Measurements from ENCODE around the gene OTOGL.
"Not testable (repeated sequence)": the region's sequence is repeated elsewhere in the genome, so short reads cannot be mapped to it uniquely, and the experiment has no call there.

Gene OTOGL

DNA sequence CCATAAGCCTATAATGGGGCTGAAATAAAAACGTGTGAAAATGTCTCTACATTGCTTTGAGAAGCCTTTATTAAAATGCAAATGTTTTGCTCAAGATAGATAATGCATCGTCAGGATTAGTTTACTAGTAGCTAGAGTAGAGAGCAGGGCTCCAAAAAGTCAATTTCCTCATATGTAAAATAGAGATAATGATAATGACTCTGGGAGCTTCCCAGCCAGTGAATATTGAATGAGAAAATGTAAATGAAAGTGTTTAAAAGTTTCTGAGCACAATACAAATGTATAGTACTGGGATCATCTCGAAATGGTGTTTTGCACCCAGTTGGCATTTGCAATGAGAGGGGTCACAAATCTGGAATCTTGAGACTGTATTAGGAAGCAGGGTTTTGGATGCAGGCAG lies 135.3 kb downstream of the OTOGL start:
- DNase-seq: no peak

DNA sequence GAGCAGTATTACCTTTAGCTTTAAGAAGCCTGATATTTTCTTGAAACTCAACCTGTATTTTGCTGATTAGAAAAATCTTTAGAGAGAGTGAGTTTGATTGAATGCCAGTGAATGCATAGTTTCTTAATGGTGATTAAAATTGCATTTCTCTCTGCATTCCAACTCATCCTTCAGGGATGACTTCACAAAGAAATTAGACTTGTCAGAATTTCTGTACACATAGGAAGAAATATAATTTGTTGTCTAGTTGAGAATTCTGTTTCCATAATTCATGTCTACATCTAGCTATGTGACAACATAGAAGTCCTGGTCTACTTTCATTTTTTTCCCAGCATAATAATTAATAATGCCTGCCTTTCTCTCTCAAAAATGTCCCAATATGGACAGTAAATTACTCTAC lies 136.6 kb downstream of the OTOGL start:
- no peak for DNase-seq

DNA sequence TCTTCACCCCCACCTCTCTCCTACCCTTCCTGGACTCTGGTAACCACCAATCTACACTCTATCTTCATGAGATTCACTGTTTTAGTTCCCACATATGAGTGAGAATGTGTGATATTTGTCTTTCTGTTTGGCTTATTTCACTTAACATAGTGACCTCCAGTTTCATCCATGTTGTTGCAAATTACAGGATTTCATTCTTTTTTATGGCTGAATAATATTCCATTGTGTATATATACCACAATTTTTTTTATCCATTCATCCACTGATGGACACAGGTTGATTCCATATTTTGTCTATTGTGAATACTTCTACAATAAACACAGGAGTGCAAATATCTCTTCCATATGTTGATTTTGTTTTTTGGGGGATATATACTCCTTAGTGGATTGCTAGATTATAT lies 140.5 kb downstream of the OTOGL start:
- no peak for DNase-seq

DNA sequence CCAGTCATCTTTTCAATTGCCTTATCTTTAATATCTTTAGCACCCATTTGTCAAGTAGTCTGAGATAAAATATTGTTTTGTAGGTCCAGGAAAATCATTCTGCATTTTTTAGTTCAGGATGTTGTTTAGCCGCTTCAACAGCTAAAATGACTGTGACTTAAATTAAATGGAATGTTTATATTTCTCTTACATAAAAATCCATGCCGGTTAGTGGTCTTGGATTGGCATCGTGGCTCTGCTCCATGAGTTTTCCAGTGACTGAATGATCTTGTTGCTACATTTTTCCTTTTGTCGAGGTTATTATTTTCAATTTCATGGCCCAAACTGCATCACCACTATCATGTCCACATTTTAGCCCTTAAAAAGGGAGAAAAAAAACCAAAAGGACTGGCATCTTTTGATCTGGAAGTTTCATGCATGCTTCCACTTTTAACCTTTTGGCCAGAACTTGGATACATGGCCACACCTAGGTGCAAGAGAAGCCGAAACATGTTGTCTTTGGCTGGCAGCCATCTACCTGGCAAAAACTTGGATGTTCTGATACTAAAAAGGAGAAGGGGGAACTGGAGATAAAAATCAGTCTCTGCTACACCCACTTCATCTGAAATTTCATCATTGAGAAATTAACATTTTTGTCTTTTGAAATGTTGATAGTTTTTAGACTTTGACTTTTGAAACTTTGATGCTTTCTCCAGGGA lies 142.4 kb downstream of the OTOGL start:
- no peak for DNase-seq

DNA sequence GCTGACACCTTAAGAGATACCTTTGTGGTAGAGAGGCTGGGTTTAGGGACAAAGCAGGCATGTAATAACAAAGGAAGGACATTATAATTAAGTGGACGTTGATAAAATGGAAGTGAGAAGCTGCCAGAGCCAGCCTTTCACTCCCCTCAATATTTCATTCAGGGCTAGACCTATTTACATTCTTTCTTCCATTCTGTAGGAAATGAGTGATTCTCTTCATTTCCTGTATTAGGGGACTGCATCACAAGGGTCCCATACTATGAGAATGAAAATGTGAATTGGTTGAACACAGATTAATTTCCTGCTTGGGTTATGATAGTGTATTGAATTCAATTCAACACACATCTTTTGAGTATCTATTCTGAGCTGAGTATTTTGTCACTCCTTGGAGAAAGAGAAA lies 143.0 kb downstream of the OTOGL start:
- no peak for DNase-seq

DNA sequence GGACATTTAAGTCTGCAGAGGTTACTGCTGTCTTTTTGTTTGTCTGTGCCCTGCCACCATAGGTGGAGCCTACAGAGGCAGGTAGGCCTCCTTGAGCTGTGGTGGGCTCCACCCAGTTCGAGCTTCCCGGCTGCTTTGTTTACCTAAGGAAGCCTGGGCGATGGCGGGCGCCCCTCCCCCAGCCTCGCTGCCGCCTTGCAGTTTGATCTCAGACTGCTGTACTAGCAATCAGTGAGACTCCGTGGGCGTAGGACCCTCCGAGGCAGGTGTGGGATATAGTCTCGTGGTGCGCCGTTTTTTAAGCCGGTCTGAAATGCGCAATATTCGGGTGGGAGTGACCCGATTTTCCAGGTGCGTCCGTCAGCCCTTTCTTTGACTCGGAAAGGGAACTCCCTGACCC lies 150.2 kb downstream of the OTOGL start:
- not testable (repeated sequence) for DNase-seq

DNA sequence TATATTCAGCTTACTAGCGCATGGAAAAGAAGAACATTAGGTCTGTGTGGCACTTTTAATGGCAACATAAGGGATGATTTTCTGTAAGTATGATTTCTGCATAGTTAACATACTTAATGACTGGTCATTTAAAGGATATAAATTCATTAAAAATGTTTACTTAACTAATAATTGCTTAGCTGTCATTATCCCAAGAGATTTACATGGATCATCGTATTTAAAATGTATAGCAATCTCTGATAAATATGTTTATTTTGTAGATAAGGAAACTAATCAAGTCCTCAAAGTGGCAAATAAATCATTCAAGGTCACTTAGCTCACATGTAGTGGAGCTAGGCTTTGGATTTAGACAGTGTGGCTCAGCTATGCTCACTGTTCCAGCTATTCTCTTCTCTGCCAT lies 158.6 kb downstream of the OTOGL start:
- no peak for DNase-seq

DNA sequence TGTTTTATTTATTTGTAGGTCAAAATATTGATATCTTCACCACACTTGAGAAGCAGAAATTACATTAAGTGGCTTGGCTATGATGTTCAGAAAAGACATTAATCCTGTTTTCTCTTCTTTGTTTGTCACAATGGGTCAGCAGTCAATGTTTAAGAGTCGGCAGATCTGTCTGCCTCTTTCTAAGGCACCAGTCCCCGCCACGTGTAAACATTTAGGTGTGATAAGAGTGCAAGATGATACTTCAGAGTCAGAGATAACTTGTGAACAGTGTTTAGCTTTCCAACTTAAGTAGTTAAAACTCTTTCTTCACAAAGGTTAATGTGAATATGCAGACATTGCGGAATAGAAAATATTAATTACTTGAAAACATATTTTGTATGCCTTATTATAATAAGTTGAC lies 160.9 kb downstream of the OTOGL start:
- no peak for DNase-seq

DNA sequence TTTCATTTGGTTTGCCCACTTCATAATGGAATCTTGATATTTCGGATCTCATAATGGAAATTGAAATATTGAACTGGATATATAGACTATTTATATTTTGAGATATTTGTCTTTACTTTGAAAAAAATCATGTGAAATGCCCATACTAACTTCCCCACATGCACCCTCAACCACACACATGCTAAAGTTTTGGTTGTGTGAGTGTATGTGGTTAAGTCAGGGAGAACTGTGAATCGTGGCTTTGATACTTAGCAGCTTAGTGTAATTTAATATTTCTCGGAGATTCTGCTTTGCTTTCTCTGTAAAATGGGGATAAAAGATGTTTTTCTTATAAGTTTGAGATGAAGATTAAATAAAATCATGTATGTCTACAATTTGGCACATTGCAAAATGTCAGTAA lies 162.1 kb downstream of the OTOGL start:
- DNase-seq: no peak

DNA sequence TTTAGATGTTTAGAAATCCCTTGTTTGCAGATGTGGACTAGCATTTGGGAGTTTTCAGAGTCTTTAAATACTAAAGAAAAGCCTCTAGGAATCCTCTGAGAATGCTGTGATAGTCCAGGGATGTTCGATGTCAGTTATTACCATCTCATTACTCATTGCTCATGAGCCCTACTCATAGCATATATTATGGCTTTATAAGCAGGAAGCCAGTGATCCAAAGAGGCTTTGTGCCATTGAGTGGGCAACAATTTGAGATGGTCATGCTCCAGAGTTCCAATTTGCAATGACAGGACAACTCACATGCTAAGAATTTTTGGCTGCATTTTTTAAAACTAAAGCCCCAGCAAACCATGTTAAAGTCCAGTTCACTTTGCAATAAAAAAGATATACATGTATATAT lies 163.0 kb downstream of the OTOGL start:
- no peak for DNase-seq

DNA sequence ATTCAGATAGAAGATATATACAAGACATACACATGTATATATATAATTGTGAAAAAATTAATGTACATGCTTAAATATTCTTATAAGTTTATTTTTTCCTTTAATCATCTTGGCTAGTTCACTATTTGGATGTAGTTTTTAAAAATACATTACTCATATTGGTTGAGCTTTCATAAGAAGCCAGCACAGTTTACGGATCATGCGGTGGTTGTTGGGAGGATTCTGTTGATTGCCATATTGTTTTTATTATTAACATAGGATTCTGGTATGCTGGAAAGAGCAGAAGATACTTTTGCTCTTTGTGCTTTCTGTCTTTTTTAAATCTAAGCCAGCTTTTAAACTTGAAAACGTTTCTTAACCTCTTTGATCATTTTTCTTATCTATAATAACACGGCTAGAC lies 163.4 kb downstream of the OTOGL start:
- no peak for DNase-seq

DNA sequence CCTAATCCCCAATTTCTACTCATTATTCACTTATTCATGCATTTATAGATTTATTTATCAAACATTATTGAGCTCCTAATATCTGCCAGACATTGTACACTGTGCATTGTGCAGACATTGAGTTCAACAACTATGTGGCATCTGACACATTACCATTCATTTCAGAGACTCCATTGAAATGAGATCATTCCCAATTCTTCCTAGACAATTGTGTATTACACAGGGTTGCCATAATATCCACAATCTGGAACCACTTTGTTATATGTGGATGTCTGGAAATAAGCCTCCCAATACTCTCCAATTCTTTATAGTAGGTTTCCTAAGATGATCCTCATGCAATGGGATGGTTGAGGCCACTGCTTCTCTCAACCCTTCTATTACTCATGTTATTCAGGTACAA lies 165.0 kb downstream of the OTOGL start:
- no peak for DNase-seq

DNA sequence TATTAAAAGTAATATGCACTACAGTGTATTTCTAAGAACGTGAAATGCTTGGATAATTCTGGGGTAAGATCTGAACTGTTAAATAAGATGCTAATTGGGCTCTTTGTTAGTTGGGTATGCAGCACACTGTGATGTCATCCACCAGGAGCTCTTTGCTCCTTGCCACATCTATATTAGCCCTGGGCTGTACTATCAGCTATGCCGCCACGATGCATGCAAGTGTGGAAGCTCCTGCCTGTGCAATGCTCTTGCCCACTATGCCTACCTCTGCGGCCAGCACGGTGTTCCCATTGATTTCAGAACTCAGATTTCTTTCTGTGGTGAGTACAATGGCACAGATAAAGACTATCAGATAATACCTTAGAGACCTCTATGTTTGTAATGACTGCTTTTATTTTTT lies 165.6 kb downstream of the OTOGL start:
- DNase-seq: no peak

DNA sequence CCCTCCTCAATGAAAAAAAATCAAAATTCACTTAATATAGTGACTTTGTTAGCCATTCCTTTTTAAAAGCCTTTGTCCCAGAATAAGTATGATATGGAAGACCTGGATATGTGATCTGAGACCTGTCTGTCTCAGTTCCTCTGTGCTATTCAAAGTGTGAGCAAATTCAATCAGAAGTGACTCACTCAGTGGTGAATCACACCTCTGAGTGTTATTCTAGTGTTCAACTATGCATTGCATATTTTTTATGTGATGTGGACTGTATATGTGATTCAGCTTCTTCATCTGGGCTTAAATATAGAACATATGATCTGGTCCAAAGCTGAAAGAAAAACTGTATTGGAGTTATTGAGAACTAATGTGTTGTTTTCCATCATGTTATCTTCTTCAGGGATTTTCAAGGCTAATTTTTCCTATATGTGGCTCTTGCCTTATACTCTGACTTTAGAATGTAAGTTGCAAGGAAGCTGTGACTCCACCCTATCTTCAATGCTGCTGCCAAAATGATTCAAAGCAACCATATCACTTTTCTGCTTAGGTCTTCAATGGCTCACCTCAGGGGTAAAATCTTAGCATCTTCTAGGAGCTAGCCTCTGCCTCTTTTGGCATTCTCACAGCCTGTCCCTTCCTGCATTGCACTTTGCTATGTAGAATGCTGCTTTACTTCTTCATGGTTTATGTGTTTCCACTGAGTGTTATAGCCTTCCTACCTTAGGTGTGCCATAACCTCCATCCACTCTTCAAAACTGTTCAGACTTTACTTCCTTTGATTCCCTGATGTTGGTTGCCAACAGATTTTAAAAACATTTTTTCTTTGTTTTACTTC lies 169.8 kb downstream of the OTOGL start:
- no peak for DNase-seq

DNA sequence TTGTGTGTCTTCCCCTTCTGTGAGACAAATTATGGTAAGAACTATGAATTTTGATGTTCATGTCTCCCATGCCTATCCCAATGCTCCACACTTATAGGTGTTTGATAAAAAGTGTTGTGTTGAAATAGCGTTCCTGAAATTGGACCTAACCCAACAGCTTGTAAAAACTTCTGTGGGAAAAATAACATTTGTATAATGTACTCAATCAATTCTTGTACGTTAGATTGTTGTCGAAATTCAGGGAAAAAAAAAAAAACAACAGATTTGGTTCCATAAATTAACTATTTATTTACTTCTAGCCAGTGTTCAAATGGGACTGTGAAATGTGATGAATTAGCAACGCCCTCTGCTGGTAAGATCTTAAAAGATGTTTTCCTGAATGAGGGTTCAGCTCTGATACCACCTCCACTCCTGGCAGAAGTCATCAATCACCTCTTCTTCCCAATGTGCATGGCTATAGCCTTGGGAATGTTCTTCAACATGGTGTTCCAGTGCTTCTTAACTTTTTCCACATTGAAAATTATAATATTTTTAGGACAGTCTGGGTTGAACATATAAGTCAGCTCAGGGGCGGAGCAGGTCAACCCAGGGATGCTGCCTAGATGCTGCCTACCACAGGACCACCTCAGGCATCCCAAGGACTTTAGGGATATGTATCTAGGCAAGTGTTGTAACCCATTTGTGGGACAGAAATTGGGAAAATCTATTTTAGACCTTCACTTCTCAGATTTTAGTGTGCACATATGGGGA lies 170.6 kb downstream of the OTOGL start:
- peak in 1 of 2 experiments; percentile 4 for DNase-seq

DNA sequence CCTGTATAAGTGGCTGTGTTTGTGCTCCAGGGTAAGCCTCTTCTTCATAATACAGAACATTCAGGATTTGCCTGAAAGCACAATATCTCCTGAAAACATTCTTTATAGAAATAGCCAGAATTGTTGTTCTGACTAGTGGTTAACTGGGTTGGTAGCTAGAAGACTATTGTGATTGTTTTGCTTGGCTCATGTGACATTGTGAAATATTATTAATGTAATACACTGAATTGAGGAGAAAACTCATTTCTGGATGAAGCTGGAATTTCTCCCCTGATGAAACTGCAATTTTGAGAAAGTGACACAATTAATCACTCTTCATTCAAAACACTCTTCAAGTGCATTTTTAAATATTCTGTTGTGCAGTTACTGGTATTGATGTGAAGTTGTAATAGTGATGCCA lies 172.4 kb downstream of the OTOGL start:
- no peak for DNase-seq

DNA sequence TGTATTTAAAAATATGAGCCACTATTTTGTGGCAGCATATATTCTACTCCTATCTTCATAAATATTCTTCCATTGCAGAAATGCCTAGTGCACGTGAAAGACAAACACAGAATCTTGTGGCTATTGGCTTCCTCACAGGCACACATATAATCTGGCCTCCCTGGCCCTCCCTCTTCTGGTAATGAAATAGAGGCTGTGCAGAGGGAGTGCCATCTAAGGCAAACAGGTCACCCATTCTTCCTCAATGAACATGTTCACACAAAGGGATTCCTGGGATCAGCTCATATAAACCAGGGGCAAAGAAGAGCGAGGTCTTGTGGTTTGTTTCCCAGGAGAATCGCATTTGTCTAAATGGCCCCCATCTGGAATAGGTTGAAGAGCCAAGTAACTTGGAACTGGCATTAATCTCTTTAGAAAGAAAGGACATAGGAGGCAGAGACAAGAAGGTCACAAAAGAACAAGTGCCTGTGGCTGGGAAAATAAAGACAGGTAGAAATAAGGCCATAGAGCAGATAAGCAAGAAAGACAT lies 173.1 kb downstream of the OTOGL start:
- DNase-seq: peak in 1 of 2 experiments; percentile 11

DNA sequence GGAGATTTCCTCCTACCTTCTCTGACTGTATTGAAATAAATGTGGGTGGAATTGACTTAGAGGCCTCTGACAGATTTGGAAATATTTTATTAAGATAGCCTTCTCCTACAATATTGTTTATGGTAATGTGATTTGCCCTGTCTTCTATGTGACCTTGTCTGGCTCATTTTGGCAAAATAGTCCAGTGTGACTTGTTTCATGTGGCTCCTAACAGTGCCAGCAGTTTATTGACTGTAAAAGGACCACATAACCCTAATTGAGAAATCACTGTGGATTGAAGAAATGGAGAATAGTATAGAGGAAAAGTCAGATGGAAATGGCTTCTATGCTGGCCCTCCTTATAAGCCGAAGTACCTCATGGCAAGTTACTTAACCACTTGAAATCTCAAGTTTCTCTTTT lies 173.8 kb downstream of the OTOGL start:
- no peak for DNase-seq

DNA sequence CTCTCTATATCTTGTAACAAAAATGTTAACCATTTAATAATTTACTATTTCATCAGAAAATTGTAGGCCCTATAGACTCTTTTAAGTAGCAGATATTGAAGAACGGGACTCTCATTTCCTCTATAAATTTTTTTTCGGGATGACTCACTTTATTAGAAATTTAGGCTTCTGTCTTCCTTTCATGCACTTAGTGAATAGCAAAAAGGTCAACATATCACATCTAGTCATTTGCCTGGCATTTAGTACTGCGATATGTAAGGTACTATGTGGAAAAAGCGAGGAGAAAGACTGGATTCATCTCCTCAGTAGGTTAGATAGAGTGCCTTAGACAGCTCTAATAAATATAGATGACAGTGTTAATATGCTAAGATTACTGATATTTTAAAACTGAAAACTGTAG lies 178.4 kb downstream of the OTOGL start:
- DNase-seq: no peak

DNA sequence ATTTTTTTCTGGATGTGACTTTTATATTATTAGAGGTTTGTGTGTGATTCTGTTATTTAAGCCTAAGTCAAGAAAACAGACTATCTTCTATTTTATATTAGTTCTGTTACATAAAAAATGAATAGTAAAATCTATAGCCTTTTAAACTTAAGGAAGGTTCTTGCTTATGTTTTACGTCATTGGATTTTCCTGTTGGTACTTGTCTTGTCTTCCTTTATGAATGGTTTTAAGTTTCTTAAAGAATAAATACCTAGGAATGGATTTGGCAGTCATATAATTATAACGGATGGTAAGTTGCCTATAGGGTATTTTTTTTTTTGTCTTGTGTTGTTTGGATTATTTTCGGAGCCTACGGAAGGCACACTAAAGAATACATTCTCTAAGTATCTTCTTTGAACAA lies 182.9 kb downstream of the OTOGL start:
- DNase-seq: no peak

DNA sequence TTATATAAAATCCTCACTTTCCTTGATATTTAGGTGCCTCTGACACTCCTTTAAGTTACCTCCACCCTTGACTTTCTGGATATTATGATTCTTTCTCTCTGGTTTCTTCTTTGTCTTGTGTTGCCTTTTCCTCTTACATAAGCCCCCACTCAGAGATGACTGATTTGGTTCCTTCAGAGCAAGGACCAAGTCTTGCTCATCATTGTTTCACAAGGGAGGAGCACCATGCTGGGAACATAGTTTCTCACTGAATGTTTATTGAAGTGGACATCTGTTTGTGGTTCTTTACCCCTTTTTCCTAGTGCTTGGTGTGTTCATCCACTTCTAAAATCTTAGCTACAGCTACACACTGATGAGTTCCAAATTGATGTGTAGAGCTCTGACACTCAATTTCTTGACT lies 183.4 kb downstream of the OTOGL start:
- DNase-seq: no peak

DNA sequence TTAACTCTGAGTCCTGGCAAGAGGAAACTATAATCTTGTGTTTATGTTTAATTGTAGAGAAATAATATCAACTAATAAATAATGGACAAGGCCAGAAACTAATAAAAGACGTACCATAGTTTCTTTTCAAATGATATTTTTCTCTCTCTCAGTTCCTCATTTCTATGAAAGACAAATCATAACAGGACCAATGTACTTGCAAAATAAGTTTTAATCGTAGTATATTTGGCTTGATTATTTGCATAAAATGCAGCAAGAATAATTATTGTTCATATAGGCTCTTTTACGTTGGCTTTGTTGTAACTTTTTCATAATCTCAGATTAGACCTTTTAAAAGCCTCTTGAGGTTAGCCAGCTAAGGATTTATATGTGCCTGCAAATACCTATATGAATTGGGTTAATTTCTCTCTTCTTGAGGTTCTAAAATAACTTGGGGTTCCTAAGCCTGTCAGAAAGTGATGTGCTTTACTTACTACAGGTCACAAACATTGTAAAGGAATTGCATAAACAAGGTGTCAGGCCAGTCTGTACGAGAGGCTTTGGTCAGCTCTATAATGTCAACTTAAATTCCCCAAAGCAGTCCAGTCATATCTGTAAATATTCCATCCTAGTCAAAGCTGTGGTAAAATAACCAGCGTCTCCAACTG lies 191.9 kb downstream of the OTOGL start:
- no peak for DNase-seq

DNA sequence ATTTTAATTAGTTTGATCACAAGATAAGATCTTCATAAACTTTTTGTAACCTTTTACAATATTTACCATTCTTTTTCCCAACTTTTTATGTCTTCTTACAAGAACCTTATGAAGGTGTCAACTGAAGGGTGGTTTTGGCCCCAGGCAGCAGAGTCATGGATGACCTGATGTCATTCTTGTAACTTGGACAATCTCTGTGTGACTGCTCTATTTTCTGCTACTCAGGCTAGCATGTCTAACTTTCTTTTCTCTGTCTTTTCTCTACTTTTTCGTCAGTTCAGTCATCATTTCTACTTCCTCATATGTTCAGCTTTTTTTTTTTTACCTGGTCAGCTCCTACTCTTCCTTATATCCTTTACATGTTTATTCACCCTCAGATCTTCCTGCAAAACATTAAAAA lies 194.0 kb downstream of the OTOGL start:
- no peak for DNase-seq

Measured in NCI-H187 (cell line).